SH-SY5Y (cell line): Measurements from ENCODE around the gene SEMA5B.

Experiments
- GATA2 ChIP-seq: IDR thresholded peaks from 2 replicates; pipeline ENCODE4 v1.6.1; 2011; ENCODE audit warnings: mild to moderate bottlenecking, low read depth, low read length
- GATA3 ChIP-seq: IDR thresholded peaks from 2 replicates; pipeline ENCODE4 v1.6.1; 2011; ENCODE audit warnings: low read depth, mild to moderate bottlenecking, low read length, moderate library complexity

DNA sequence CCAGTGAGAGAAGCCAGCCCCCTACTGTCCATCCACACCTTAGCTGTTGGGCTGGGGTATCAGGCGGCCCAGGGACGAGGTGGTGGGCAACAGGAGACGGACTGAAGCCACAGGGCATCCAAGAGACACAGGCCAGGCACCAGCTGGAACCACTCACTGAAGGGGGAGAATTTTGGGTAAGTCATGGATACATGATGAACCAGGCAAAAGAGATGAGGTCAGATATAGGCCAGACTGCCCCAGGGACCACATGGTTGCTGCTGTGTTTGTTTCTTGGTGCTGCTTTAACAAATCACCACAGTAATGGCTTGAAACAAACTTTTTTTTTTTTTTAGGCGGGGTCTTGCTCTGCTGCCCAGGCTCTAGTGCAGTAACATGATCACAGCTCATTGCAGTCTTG lies 66.4 kb downstream of the SEMA5B start:
- TF ChIP-seq GATA2 (no peak), GATA3 (no peak)
